ENCODE results near the gene PTP4A2.
"Not testable (repeated sequence)": the region's sequence is repeated elsewhere in the genome, so short reads cannot be mapped to it uniquely, and the experiment has no call there.

The PTP4A2 gene

DNA sequence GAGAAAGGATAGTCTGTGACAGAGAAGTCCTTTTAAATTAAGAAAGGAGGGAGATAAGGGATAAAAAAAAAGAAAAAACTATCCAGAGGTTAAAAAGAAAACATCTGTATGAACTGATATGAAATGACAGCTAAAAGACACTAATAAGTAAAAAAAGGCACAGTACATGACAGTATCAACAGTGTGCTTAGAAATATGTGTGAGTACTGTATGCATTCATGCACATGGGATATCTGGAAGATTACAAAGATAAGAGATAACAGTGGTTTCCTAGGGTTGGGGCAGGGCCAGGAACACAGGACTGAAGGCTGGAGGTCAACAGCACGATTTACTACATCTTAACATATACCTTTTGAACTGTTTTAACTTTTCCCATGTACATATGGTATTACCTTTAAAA is 13.3 kb downstream of the PTP4A2 start:
- DNase-seq (ENCODE audit: low read depth): no peak

DNA sequence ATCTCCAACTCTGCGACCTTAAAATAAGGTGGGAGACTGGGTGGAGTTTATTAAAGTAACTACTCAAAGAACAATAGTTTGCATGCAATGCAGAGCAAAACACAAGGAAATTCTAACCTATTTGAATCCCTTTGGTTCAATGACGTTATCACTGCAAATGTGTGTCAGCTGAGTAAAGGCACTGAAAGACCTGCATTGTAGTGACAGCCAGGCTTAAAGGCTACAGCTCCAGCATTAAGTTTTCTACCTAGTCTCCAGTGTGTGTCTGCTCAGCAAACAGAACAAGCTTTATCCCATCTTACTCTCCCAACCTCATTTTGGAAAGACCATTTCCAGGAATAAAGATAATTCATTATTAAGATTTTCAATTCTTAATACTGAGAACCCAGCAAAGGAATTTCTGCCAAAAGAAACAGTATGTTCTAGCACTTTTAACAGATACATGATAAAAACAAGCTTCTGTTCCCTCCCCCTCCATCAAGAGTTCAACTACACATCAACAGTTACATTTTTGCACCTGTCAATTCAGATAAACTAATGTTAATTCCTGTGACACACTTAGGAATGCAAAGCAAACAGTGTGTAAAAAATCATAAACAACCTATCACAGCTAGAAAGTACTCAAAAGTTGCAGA is 14.2 kb downstream of the PTP4A2 start:
- no peak for DNase-seq (ENCODE audit: low read depth)

DNA sequence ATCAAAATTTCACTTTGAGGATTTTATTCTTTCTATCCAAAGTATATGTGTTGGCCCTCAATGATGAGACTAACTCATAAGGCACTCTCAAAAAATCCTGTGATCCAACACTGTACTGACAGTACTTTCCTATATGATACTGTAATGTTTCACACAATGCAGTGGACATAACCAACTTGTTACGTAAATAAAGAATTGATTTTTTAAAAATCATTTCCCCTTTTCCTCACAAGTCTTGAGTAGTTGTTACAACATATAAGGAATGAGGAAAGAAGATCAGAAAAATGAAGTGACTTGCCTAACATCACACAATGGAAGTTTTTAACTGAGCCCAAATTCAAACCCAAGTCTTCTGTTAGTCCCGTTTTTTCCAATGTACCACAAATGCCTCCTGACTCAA is 17.2 kb downstream of the PTP4A2 start:
- no peak for DNase-seq (ENCODE audit: low read depth)

DNA sequence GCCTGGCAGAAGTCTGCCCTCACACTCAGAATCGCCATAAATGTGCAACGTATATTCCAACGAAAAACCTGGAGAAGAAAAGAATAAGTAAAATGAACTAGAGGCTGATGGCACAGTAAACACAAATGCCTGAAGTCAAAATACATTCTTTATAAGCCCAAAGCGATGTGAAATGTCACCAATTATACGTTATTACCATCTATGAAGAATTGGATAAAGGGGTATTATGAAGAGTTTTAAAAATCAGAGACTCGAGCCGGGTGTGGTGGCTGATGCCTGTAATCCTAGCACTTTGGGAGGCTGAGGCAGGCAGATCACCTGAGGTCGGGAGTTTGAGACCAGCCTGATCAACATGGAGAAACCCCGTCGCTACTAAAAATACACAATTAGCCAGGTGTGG is 18.6 kb downstream of the PTP4A2 start:
- no peak for DNase-seq (ENCODE audit: low read depth)

DNA sequence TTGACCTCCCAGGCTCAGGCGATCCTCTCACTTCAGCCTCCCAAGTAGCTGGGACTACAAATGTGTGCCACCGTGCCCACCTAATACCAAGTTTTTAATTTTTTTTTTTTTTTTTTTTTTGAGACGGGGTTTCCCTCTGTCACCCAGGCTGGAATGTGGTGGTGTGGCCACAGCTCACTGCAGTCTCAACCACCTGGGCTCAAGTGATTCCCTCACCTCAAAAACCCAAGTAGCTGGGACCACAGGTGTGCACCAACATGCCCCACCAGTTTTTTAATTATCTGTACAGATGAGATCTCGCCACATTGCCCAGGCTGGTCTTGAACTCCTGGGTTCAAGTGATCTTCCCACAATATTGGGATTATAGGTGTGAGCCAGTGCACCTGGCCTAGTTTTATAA is 22.7 kb downstream of the PTP4A2 start:
- DNase-seq (ENCODE audit: low read depth): no peak

DNA sequence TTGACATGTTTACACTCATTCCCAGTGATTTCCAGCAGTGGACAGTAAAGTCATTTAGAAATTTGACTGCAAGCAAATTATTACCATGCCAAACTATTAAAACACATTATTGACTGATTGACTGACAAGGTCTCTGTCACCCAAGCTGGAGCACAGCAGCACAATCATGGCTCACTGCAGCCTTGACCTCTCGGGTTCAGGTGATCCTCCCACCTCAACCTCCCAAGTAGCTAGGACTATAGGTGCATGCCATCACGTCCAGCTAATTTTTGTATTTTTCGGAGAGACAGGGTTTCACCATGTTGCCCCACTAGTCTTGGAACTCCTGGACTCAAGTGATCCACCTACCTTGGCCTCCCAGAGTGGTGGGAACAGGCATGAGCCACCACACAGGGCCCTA is 24.2 kb downstream of the PTP4A2 start:
- DNase-seq (ENCODE audit: low read depth): no peak

DNA sequence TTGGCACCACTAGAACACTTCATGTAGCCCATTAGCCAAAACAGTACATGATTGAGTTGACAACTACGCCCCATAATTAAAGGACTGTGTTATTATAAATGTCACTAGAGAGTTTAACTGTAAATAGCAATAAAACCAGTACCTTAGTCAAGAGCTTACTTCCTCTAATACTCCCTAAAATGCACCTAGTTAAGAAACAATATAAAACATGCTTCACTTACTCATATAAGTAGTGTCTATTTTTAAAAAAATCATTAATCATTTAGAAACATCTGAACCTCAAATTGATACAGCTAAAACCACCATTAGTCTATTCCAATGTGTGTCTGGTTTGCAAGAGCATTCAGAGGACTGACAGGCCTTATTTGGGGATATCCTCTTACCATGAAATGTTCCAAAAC is 25.3 kb downstream of the PTP4A2 start:
- no peak for DNase-seq (ENCODE audit: low read depth)

DNA sequence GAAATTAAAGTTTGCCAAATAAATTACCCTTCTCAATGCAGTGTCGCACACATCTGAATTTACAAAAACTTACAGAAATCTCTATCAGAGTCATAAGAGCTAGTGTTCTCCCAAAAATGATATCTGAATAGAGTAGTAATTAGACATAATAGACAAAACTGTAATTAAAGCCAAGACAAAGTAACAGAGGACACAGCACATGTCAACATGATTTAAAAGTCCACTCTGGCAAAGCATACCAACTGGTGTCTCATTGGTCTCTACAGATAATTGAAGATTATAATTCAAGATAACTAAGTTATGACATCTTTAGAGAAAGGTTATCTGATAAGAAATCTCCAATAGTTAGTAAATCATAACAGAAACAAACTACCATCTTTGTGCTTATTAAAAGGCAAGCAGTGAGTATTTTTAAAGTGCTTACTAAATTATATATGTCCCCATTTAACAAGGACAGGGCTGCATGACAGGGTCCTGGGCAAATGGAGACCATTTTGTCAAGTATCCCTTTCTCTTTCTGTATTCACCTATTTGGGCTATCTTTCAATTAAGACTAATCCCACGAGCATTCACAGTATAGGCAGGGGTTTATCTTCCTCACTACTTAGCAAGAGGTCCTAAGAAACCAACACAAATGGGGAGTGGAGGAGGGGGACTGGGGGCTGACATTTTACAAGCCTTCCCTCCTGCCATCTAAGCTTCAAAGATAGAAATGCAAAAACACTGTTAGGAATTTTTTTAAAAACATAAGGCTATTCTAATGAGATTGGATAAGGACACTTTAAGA is 26.0 kb downstream of the PTP4A2 start:
- DNase-seq (ENCODE audit: low read depth): no peak

DNA sequence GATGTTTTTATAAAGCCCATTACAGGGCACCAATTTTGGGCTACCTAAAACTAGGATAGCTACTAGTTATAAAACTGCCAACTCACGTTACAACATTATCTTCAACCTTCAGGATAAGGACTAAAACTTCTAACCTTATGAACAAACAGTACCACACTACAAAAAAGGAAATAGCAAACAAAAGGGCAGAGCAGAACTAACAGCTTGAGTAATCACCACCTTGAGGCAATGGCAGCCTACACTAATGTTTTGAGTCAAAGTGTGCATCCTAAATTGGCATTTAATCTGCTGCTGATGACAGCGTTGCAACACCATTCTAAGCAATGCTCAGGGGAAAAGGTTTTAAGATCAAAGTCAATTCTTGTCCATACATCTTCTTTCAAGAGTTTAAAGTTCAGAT is 27.2 kb downstream of the PTP4A2 start:
- no peak for DNase-seq (ENCODE audit: low read depth)

DNA sequence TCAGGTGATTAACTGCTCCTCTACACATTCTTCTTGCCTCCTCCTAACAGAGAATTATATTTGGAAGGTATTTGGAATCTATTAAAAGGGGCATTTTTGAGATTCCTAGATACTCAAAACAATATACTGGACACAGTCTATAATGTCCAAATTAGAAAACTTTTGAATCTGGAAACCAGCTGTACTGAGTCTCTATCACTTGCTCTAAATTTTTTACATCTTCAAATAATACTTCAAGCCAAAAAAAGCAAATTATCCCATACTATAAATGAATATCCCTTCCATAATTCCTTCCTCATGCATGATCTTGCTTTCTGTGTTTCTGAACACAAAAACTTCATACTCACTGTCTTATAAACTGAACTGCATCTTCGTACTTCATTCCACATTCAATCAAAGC is 28.5 kb downstream of the PTP4A2 start:
- DNase-seq (ENCODE audit: low read depth): no peak

DNA sequence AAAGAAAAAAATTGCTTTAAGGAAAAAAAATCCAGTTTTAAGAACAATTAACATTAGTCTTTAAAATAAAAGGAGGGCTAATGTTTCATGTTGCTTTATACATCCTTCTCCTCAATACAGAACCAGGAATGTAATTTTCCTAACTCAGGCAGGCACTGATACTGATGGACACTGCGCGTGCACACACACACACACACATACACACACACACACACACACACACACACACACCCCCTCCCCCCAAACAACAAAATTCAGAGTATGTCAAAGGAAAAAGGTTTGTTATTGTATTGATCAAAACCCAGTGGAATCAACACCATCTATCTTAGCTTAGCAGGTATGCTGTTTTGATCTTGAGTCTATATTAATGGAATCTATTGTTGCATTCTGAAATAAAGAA is 31.6 kb downstream of the PTP4A2 start:
- no peak for DNase-seq (ENCODE audit: low read depth)

DNA sequence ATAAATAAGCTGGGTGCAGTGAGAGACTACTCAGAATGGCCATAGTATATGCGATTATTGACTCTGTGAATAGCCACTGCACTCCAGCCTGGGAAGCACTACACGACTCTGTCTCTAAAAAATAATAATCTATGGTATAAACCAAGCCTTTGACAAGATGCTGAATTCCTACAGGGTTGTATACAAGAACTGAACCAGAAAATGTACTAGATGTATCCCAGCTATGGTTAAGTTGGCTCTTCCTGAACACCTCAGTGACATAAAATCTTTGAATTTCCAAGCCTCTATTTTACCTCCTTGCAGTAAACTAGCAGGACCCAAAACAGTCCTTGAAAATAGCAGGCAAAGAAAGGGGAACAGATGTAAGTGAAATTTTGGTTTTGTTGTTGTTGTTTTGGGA is 32.5 kb downstream of the PTP4A2 start:
- DNase-seq (ENCODE audit: low read depth): no peak

DNA sequence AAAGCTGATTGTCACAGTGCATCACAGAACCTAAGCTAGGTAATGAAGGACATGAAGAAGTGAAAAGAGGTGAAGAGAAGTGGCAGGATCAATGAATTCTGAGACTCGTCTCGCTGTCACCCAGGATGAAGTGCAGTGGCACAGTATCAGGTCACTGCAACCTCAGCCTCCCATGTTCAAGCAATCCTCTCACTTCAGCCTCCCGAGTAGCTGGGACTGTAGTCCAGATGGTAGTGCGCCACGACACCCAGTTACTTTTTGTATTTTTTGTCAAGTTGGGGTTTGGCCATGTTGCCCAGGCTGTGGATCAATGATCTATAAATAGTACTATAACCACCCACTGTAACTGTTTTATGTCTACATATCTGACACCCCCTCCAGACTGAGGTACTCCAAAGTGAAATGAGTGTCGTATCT is 33.1 kb downstream of the PTP4A2 start:
- no peak for DNase-seq (ENCODE audit: low read depth)

DNA sequence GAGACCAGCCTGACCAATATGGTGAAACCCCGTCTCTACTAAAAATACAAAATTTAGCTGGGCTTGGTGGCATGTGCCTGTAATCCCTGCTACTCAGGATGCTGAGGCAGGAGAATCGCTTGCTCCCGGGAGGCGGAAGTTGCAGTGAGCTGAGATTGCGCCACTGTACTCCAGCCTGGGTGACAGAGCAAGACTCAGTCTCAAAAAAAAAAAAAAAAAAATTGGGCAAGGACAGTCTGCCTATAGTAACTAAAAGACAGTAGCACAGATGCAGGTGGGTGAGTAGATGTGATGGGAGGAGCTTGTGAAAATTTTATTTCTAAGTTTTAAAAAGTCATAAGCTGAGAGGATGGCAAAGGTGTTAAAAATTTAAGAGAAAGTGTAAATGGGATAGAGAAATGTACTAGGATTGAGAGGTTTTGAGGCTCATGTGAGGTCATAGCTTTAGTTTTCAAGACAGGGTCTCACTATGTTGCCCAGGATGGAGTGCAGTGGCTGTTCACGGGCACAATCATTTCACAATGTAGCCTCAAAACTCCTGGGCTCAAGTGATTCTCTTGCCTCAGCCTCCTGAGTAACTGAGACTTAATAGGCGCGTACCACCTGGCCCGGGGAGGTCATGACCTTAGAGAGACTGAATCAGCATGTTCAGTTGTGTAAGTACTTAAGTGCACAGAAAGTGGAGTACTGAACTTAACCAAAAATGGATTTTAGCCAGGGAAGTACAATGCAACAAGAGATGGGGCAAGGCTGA is 33.7 kb downstream of the PTP4A2 start:
- DNase-seq (ENCODE audit: low read depth): no peak

DNA sequence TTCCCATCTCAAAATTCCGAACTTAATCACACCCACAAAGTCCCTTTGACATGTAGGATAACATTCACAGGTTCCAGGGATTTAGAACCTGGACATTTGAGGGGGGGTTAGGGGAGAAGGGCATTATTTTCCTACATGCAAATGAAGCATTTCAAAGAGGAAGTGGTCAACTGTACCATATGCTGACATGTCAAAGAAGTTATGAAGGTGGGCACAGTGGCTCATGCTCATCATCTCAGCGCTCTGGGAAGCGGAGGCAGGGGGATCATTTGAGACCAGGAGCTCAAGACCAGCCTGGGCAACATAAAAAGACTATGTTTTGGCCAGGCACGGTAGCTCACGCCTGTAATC is 35.7 kb downstream of the PTP4A2 start:
- DNase-seq (ENCODE audit: low read depth): no peak

DNA sequence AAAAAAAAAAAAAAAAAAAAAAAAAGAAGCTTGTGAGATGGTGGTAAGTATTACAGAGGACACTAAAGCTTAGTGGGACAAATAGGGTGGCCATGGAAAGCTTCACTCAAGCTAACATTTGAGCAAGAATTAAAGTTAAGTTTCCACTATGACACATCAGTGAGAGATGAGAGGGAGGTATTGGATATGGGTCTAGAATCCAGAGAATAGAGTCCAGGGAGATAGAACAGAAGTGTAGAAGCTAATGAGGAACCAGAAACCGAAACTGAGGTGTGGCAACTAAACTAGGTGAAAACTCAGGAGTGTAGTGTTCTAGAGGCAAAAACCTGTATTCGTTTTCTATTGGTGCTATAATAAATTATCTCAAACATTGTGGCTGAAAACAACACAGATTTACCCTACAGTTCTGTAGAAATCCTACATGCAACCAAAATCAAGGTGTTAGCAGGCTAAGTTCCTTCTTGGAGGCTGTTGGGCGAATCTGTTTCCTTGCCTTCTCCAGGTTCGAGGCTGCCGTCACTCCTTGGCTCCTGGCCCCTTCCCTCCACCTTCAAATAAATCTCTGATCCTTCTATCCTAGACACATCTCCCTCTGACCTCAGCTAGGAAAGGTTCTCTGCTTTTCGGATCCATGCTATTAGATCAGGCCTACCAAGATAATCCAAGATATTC is 36.2 kb downstream of the PTP4A2 start:
- DNase-seq (ENCODE audit: low read depth): no peak

DNA sequence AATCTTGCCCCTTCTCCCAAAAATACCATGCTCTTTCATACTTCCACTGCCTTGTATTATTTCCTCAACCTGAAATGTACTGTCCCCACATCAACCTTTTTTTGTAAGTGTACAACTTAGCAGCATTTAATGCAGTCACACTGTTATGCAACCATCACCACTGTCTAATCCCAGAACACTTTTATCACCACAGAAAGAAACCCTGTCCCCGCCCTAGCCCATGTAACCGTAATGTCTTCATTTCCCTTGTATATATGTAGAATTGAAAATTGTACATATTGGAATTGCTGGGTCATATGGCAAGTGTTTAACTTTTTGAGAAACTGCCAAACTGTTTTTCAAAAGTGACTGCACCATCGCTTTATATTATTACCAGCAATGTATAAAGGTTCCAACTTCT is 37.4 kb downstream of the PTP4A2 start:
- DNase-seq (ENCODE audit: low read depth): no peak

DNA sequence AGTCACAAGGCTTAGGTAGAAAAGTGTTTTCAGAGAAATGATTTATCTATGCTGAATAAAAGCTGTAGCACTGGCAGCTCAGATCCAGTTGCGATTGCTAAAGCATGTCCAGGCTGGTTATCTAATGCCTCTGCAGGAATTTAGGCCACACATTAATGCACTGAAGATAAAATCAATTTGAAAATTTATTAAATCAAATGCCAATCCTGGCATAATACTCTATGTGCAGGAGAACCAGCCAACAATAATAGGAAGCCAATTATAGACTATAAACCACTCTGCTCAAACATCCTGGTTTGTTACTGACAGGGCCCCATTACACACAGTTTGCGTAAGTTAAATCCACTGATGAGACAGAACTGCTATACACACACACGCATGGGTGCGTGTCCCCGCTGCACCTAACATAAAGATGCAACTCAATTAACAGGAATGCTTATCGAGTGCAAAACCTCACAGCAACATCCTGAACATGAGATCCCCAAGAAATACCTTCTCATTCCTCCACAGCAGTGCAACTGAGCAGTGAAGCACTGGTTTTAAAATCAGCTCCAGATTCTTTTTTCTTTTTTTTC is 40.6 kb downstream of the PTP4A2 start:
- DNase-seq (ENCODE audit: low read depth): no peak

DNA sequence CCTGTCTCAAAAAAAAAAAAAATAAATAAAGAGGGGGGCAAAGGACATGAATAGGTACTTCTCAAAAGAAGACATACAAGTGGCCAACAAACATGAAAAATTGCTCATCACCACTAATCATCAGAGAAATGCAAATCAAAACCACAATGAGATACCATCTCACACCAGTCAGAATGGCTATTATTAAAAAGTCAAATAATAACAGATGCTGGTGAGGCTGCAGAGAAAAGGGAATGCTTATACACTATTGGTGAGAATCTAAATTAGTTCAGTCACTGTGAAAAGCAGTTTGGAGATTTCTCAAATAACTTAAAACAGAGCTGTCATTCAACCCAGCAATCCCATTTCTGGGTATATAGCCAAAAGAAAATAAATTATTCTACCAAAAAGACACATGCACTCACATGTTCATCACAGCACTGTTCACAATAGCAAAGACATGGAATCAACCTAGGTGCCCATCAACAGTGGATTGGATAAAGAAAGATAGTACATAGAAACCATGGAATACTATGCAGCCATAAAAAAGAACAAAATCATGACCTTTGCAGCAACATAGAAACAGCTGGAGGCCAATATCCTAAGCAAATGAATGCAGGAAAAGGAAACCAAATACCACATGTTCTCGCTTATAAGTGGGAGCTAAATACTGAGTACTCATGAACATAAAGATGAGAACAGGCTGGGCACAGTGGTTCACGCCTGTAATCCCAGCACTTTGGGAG is 42.5 kb downstream of the PTP4A2 start:
- DNase-seq (ENCODE audit: low read depth): not testable (repeated sequence)

DNA sequence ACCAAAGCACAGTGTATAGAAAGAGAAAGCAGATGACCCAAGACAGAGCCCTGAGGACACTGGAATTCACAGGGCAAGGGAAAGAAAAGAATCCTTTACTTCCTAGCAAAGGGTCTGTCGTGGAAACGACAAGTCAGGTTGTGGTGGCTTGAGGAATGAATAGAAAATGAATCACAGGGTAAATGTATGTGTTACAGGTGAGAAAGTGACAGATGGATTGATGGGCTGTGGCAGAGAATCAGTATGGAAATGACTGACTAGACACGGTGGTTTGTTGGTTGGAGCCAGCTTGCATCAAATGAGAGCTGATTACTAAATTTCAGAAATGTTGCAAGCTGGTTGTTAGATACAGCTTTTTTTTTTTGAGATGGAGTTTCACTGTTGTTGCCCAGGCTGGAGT is 46.9 kb downstream of the PTP4A2 start:
- no peak for DNase-seq (ENCODE audit: low read depth)

DNA sequence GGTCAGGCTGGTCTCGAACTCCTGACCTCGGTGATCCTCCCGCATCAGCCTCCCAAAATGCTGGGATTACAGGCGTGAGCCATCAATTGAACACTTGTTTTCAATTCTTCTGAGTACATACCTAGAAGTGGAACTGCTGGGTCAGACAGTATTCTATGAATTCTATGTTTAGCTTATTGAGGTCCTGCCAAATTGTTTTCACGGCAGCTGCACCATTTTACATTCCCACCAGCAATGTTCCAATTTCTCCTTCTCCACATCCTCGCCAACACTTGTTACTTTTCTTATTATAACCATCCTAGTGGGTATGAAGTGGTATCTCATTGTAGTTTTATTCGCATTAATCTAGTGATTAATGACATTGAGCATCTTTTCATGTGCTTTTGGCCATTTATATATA is 49.9 kb downstream of the PTP4A2 start:
- no peak for DNase-seq (ENCODE audit: low read depth)

DNA sequence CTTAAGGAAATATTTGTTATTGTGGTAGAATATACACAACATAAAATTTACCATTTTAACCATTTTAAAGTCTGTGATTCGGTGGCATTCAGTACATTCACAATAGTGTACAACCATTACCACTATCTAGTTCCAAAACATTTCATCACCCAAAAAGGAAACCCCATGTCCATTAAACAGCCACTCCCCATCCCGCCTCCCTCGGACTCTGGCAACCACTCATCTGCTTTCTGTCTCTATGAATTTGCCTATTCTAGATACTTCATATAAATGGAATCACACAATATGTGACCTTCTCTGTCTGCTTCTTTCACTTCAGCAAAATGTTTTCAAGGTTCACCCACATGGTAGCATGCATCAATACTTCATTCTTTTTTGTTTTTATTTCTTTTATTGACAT is 51.3 kb downstream of the PTP4A2 start:
- DNase-seq (ENCODE audit: low read depth): no peak

All from T-helper 22 cell (primary cell).